H1 (cell line): ENCODE results near the gene XPOT. TPM values are rescaled to one million over a fixed set of nuclear protein-coding genes. Genes with fewer than 3 reads are reported as not detected.
"Not testable (repeated sequence)": the region's sequence is repeated elsewhere in the genome, so short reads cannot be mapped to it uniquely, and the experiment has no call there.

Experiments used
- CTCF ChIA-PET: fragments of 300-600 bp; sonication (Branson Sonifier 250); formaldehyde crosslinking; loops from one replicate; lab custom pipeline; 2021; ENCODE audit not compliant: partially characterized antibody; lab: Charles Lee
- POLR2A ChIA-PET: fragments of 300-600 bp; sonication (Branson Sonifier 250); formaldehyde crosslinking; loops from one replicate; lab custom pipeline; 2021; ENCODE audit warnings: inconsistent platforms; ENCODE audit not compliant: partially characterized antibody; lab: Charles Lee
- DNase-seq, 2 experiments: peaks; one replicate each; pipeline versions ENCODE4 v3.0.0 to v3.0.0-alpha.2; 2010 to 2022; ENCODE audit warnings: low spot score in 2 of 2, low read depth in 1 of 2, mixed read lengths in 1 of 2
- FAIRE-seq: peaks from 2 replicates; lab custom pipeline; 2011; peaks lifted over from hg19 to GRCh38; lab: Jason Lieb, UNC
- H2AFZ ChIP-seq: 2 replicates; pipeline ENCODE4 v1.8.1; 2012; ENCODE audit warnings: low read length, inconsistent platforms
- H2AK5ac ChIP-seq: 2 replicates; pipeline ENCODE4 v1.6.1; 2013; ENCODE audit warnings: low read depth, low read length
- H2BK120ac ChIP-seq: replicated peaks from 2 replicates; pipeline ENCODE3; 2013; ENCODE audit warnings: low read depth, low read length, inconsistent platforms
- H2BK12ac ChIP-seq: 2 replicates; pipeline ENCODE4 v1.6.1; 2013; ENCODE audit warnings: low read depth, low read length
- H2BK15ac ChIP-seq: 2 replicates; pipeline ENCODE4 v1.6.1; 2013; ENCODE audit warnings: low read length
- H2BK20ac ChIP-seq: 2 replicates; pipeline ENCODE4 v1.6.1; 2013; ENCODE audit warnings: low read length
- H2BK5ac ChIP-seq: 2 replicates; pipeline ENCODE4 v1.6.1; 2013; ENCODE audit warnings: low read depth, low read length
- H3K14ac ChIP-seq: 2 replicates; pipeline ENCODE4 v1.6.1; 2013; ENCODE audit warnings: inconsistent platforms; ENCODE audit not compliant: insufficient read length
- H3K18ac ChIP-seq: 2 replicates; pipeline ENCODE4 v1.6.1; 2013; ENCODE audit warnings: low read length; ENCODE audit errors: extremely low read depth
- H3K23ac ChIP-seq: 2 replicates; pipeline ENCODE4 v1.6.1; 2013; ENCODE audit warnings: inconsistent platforms; ENCODE audit not compliant: insufficient read length
- H3K23me2 ChIP-seq: 2 replicates; pipeline ENCODE4 v1.6.1; 2013; ENCODE audit warnings: low read depth, low read length
- H3K27ac ChIP-seq: 2 replicates; pipeline ENCODE4 v1.6.1; 2011; ENCODE audit warnings: low read depth, low read length, inconsistent platforms
- H3K27me3 ChIP-seq, 4 experiments: replicated peaks in 1 of 4; 1 replicate in 1 of 4; 2 replicates in 3 of 4; pipeline versions ENCODE4 v1.6.1 to v1.8.1; 2011 to 2013; ENCODE audit warnings: low read length in 3 of 4, mild to moderate bottlenecking in 3 of 4, inconsistent platforms in 2 of 4, mixed read lengths in 2 of 4, moderate library complexity in 1 of 4; ENCODE audit not compliant: control insufficient read depth in 3 of 4, insufficient read depth in 3 of 4; ENCODE audit errors: extremely low read depth in 1 of 4
- H3K36me3 ChIP-seq, 4 experiments: 2 replicates each; pipeline versions ENCODE4 v1.6.1 to v1.8.1; 2011 to 2013; ENCODE audit warnings: mild to moderate bottlenecking in 4 of 4, low read length in 3 of 4, moderate library complexity in 2 of 4, control low read depth in 1 of 4, inconsistent platforms in 1 of 4; ENCODE audit not compliant: insufficient read depth in 4 of 4, control insufficient read depth in 2 of 4
- H3K4ac ChIP-seq: replicated peaks from 2 replicates; pipeline ENCODE3; 2013; ENCODE audit warnings: low read length, low read depth, mixed read lengths, inconsistent platforms; ENCODE audit not compliant: insufficient read length
- H3K4me1 ChIP-seq, 4 experiments: replicated peaks in 1 of 4; 1 replicate in 1 of 4; 2 replicates in 3 of 4; pipeline versions ENCODE4 v1.6.1 to v1.8.1; 2011 to 2013; ENCODE audit warnings: low read length in 3 of 4, inconsistent platforms in 2 of 4, mixed read lengths in 1 of 4; ENCODE audit not compliant: insufficient read depth in 4 of 4, control insufficient read depth in 3 of 4
- H3K4me2 ChIP-seq, 2 experiments: 2 replicates each; pipeline versions ENCODE4 v1.6.1 to v1.8.1; 2011 to 2013; ENCODE audit warnings: low read depth in 2 of 2, low read length in 2 of 2, control low read depth in 1 of 2, inconsistent platforms in 1 of 2, mild to moderate bottlenecking in 1 of 2; ENCODE audit not compliant: insufficient read depth in 1 of 2
- H3K4me3 ChIP-seq, 4 experiments: fragments of 200-600, 300-600 bp in 1 of 4; sonication (generic), shearing (Covaris generic), sonication (Bioruptor Twin) in 1 of 4; 2 replicates each; pipeline versions ENCODE4 v1.5.1 to v1.8.1; 2011 to 2016; ENCODE audit warnings: low read length in 4 of 4, low read depth in 3 of 4, control low read depth in 2 of 4, inconsistent platforms in 2 of 4, mild to moderate bottlenecking in 2 of 4, mixed read lengths in 1 of 4, moderate library complexity in 1 of 4; ENCODE audit not compliant: insufficient read depth in 2 of 4; ENCODE audit errors: extremely low read depth in 1 of 4
- H3K56ac ChIP-seq: replicated peaks from 2 replicates; pipeline ENCODE3; 2013; ENCODE audit warnings: low read depth, mild to moderate bottlenecking, mixed read lengths, low read length, inconsistent platforms; ENCODE audit not compliant: insufficient read length
- H3K79me1 ChIP-seq: 2 replicates; pipeline ENCODE4 v1.6.1; 2013; ENCODE audit warnings: low read depth, low read length, control low read depth
- H3K79me2 ChIP-seq, 2 experiments: 2 replicates each; pipeline versions ENCODE4 v1.6.1 to v1.8.1; 2012 to 2013; ENCODE audit warnings: low read length in 2 of 2, mild to moderate bottlenecking in 2 of 2, inconsistent platforms in 1 of 2; ENCODE audit not compliant: insufficient read depth in 2 of 2, control insufficient read depth in 1 of 2
- H3K9ac ChIP-seq, 4 experiments: replicated peaks in 1 of 4; 1 replicate in 1 of 4; 2 replicates in 3 of 4; pipeline versions ENCODE4 v1.6.1 to v1.8.1; 2011 to 2013; ENCODE audit warnings: low read depth in 3 of 4, low read length in 3 of 4, control low read depth in 2 of 4, mild to moderate bottlenecking in 2 of 4, moderate library complexity in 2 of 4, inconsistent platforms in 1 of 4; ENCODE audit errors: extremely low read depth in 1 of 4
- H3K9me3 ChIP-seq, 2 experiments: 2 replicates each; pipeline versions ENCODE4 v1.6.1 to v1.8.1; 2012 to 2013; ENCODE audit warnings: mild to moderate bottlenecking in 2 of 2, moderate library complexity in 2 of 2, control low read depth in 1 of 2, inconsistent platforms in 1 of 2, low read depth in 1 of 2, low read length in 1 of 2, mixed read lengths in 1 of 2; ENCODE audit not compliant: insufficient read depth in 2 of 2
- H4K20me1 ChIP-seq, 2 experiments: replicated peaks in 1 of 2; 2 replicates each; pipeline versions ENCODE3 to v1.8.1; 2011 to 2013; ENCODE audit warnings: inconsistent platforms in 2 of 2, low read length in 2 of 2, mild to moderate bottlenecking in 1 of 2; ENCODE audit not compliant: insufficient read depth in 2 of 2, control insufficient read depth in 1 of 2
- H4K5ac ChIP-seq: 2 replicates; pipeline ENCODE4 v1.6.1; 2013; ENCODE audit warnings: low read length, low read depth, mixed read lengths, inconsistent platforms; ENCODE audit not compliant: insufficient read length
- H4K8ac ChIP-seq: 2 replicates; pipeline ENCODE4 v1.8.0; 2013; ENCODE audit warnings: mild to moderate bottlenecking, moderate library complexity, low read length, inconsistent platforms; ENCODE audit not compliant: insufficient read depth; ENCODE audit errors: extremely low read depth
- H4K91ac ChIP-seq: replicated peaks from 2 replicates; pipeline ENCODE3; 2013; ENCODE audit warnings: low read length, mixed read lengths, inconsistent platforms; ENCODE audit not compliant: insufficient read length
- ATF3 ChIP-seq: IDR thresholded peaks from 2 replicates; pipeline ENCODE4 v1.6.1; 2011; ENCODE audit warnings: low read depth, mild to moderate bottlenecking, low read length; ENCODE audit not compliant: insufficient read depth
- FOSL1 ChIP-seq: IDR thresholded peaks from 2 replicates; pipeline ENCODE4 v1.6.1; 2011; ENCODE audit warnings: mild to moderate bottlenecking, low read depth, low read length, moderate library complexity; ENCODE audit not compliant: insufficient read depth
- KDM5A ChIP-seq: fragments of 200-600 bp; IDR thresholded peaks from 2 replicates; pipeline ENCODE4 v1.7.1; 2012; ENCODE audit warnings: mild to moderate bottlenecking, low read length, inconsistent platforms, mixed read lengths
- MAFK ChIP-seq: IDR thresholded peaks from 2 replicates; pipeline ENCODE4 v1.6.1; 2012; ENCODE audit warnings: low read depth, mild to moderate bottlenecking, improper control_type of control experiment, low read length
- NRF1 ChIP-seq: IDR thresholded peaks from 2 replicates; pipeline ENCODE4 v1.6.1; 2011; ENCODE audit warnings: mild to moderate bottlenecking, low read depth, low read length, improper control_type of control experiment
- SIN3A ChIP-seq, 2 experiments: IDR thresholded peaks in 1 of 2; conservative IDR thresholded peaks in 1 of 2; 2 replicates each; pipeline ENCODE4 v1.6.1; 2011 to 2012; ENCODE audit warnings: low read length in 2 of 2, improper control_type of control experiment in 1 of 2, low read depth in 1 of 2, mild to moderate bottlenecking in 1 of 2
- SIRT6 ChIP-seq: IDR thresholded peaks from one replicate; pipeline ENCODE4 v1.7.1; 2012; ENCODE audit warnings: low read length, inconsistent platforms
- SP4 ChIP-seq: IDR thresholded peaks from 2 replicates; pipeline ENCODE4 v1.6.1; 2012; ENCODE audit warnings: low read length, inconsistent platforms
- WGBS, 2 experiments: shearing (Covaris generic) in 1 of 2; methylation state at CpG; one replicate each; pipeline versions ENCODE4 v1.1.6 to v1.1.7; 2013 to 2015; ENCODE audit warnings: low lambda C conversion rate in 2 of 2, mixed read lengths in 2 of 2, inconsistent platforms in 1 of 2, low coverage in 1 of 2, missing lambda C conversion rate in 1 of 2; ENCODE audit not compliant: insufficient replicate concordance in 2 of 2, insufficient coverage in 1 of 2, insufficient read length in 1 of 2; ENCODE audit errors: extremely low coverage in 1 of 2, missing lambda C conversion rate in 1 of 2; 5-methylcytosine and 5-hydroxymethylcytosine counted together
- polyA plus RNA-seq, 7 experiments: library from polyadenylated mRNA; depleted of rRNA in 3 of 7; stranded (reverse) in 5 of 7; unstranded in 2 of 7; fragments of >200 nt in 5 of 7; fragments of 200-250 nt in 2 of 7; gene quantifications; 1 replicate in 5 of 7; 2 replicates in 1 of 7; 4 replicates in 1 of 7; pipeline versions ENCODE4 v1.2.1 to v1.2.3, GENCODE V29; 2011 to 2013; ENCODE audit warnings: missing spikeins in 2 of 7, mixed read lengths in 2 of 7
- total RNA-seq: library from RNA; stranded (reverse); fragmentation: NEBNext Ultra II Directional; extraction: Animal tissue kit (Norgen Biotek cat#: 25700); gene quantifications from 2 replicates; pipeline ENCODE4 v1.2.1, GENCODE V29; 2021

XPOT gene
- total and polyA plus RNA-seq, 2 of the 8 experiments (the other 6 are each of a cell fraction or from before 2014, with no cell fraction given) = 38.8 to 176 TPM

- TF ChIP-seq FOSL1 (no peak), SIN3A (conservative IDR thresholded peaks at IDR 0.05 in 1 of 2, IDR thresholded peaks at IDR 0.05 in 1 of 2; ENCODE audit: low read depth in 1 of 2, low read length in 2 of 2) (peak in 1 of 2 experiments; percentile 28; a peak in 1 of 4 replicates), KDM5A (no peak), NRF1 (no peak), SP4 (no peak), MAFK (peak; percentile 58; the same call in 1 of the 2 replicates), ATF3 (peak; percentile 55; the same call in 1 of the 2 replicates), SIRT6 (no peak)
These were observed at the start of gene XPOT (continued) for GRCh38 chr12:64403707-64404469.

- WGBS, 2 experiments = 72% methylated on average over 2 of the region's 2 CpGs; no CpG with 5 or more reads in 1 of the 2 experiments
- H3K23ac ChIP-seq = not testable (repeated sequence)
These were observed 48.0 kb upstream of the XPOT start for GRCh38 chr12:64356209-64356608.

More at GRCh38 chr12:64356209-64356608, 48.0 kb upstream of the XPOT start:
- not testable (repeated sequence) for FAIRE-seq, H3K79me2 ChIP-seq, H4K5ac ChIP-seq, H3K14ac ChIP-seq, H4K20me1 ChIP-seq, H3K27me3 ChIP-seq, H2BK15ac ChIP-seq, H3K79me1 ChIP-seq, H3K36me3 ChIP-seq, H2BK20ac ChIP-seq, H3K56ac ChIP-seq, H3K4ac ChIP-seq, H2AFZ ChIP-seq, H3K4me2 ChIP-seq, H3K4me3 ChIP-seq, H3K9me3 ChIP-seq, H3K18ac ChIP-seq, H3K23me2 ChIP-seq, H2BK5ac ChIP-seq, H2AK5ac ChIP-seq, DNase-seq, H4K91ac ChIP-seq, H3K9ac ChIP-seq, H3K4me1 ChIP-seq, H2BK120ac ChIP-seq, H2BK12ac ChIP-seq, H3K27ac ChIP-seq, H4K8ac ChIP-seq
- ChIA-PET CTCF (interaction anchor here (0.6 to 1.0 kb wide), 2 partner anchors 23 to 28 kb away, joined by 3 read pairs; no protein-coding TSS in a partner anchor), POLR2A (interaction anchor here (1.3 kb wide), 1 partner anchor 83 kb away, joined by 3 read pairs; no protein-coding TSS in a partner anchor)
